GM21423 (cell line): ENCODE results near the gene NTN5.

Experiments
- ATAC-seq: cut with Tn5 transposase; IDR thresholded peaks from one replicate; pipeline ENCODE4 v1.9.1; 2021; ENCODE audit warnings: mild to moderate bottlenecking, moderate library complexity; ENCODE audit not compliant: unreplicated experiment

Gene NTN5

GRCh38 chr19:48616041-48616436 lies 56.8 kb downstream of the NTN5 start:
- no peak for ATAC-seq

- no peak for ATAC-seq
These were observed 57.4 kb downstream of the NTN5 start for GRCh38 chr19:48615231-48616040.

DNA sequence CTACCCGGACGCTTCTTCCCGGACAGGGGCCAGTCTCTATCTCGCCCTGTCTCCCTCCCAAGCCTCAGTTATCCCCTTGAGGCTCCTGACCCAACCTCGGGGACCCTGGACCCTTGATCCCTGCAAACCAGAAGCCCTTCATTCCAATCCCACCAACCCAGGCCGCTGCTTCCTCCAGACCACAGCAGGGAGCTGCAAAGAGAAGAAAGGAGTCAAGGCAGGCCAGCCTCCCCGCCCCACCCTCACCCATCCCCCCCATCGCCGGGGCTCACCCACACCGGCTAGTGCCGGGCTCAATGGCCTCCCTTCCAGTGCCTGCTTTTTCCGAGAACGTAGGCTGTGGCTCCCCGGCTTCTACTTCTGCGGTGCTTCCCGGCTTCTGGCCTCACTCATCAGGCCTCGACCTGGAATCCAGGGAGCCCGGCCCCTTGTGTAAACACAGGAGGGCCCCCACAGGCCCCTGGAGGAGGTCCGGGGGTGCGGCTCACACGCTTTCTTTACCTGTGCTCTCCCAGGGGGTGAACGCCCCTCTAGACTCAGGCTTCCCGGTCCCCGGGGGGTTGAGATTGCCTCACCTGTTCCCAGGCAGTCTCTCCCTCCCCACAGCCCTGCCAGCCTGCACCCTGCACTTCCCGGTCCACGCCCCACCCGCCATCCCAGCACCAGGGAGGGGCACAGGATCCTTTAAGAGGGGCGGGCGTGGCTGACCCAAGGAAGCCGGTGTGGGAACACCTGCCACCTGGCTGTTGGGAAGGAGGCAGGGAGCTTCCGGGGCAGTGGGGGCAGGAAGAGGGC lies 58.2 kb downstream of the NTN5 start, which contains the start of gene FAM83E:
Gene FAM83E (minus strand): TSS at position 641 of the 795 bp plus-strand sequence. CDS start 1,704 bp downstream, outside the sequence.
- no peak for ATAC-seq

GRCh38 chr19:48613852-48614435 lies 58.9 kb downstream of the NTN5 start:
- ATAC-seq, result no peak

- ATAC-seq, result no peak
These were observed 59.6 kb downstream of the NTN5 start for GRCh38 chr19:48613024-48613851.

- no peak for ATAC-seq
These were observed 60.9 kb downstream of the NTN5 start for GRCh38 chr19:48611872-48612271.
